GM21367 (cell line): ENCODE results near the gene UBE2E2.

Experiments used
- ATAC-seq: cut with Tn5 transposase; IDR thresholded peaks from one replicate; pipeline ENCODE4 v1.9.1; 2021; ENCODE audit not compliant: unreplicated experiment

UBE2E2 gene

GRCh38 chr3:23239211-23240068, 36.3 kb downstream of the UBE2E2 start:
- ATAC-seq, result no peak

- no peak for ATAC-seq
These were observed 37.2 kb downstream of the UBE2E2 start for GRCh38 chr3:23240171-23240785.

- ATAC-seq, result no peak
These were observed 38.1 kb downstream of the UBE2E2 start for GRCh38 chr3:23241256-23241655.

- no peak for ATAC-seq
These were observed 39.0 kb downstream of the UBE2E2 start for GRCh38 chr3:23242106-23242505.

GRCh38 chr3:23244324-23245041, 41.4 kb downstream of the UBE2E2 start:
- no peak for ATAC-seq

- ATAC-seq, result no peak
These were observed 43.5 kb downstream of the UBE2E2 start for GRCh38 chr3:23246651-23247050.

GRCh38 chr3:23248594-23249131, 45.5 kb downstream of the UBE2E2 start:
- no peak for ATAC-seq

- no peak for ATAC-seq
These were observed 46.8 kb downstream of the UBE2E2 start for GRCh38 chr3:23249961-23250360.

- ATAC-seq, result no peak
These were observed 49.0 kb downstream of the UBE2E2 start for GRCh38 chr3:23252122-23252521.

- ATAC-seq, result peak; percentile 87
These were observed 50.1 kb downstream of the UBE2E2 start for GRCh38 chr3:23253214-23253613.

GRCh38 chr3:23254282-23254681, 51.2 kb downstream of the UBE2E2 start:
- no peak for ATAC-seq

GRCh38 chr3:23254835-23255234, 51.7 kb downstream of the UBE2E2 start:
- no peak for ATAC-seq

GRCh38 chr3:23256741-23257435, 53.8 kb downstream of the UBE2E2 start:
- no peak for ATAC-seq

- ATAC-seq, result no peak
These were observed 55.0 kb downstream of the UBE2E2 start for GRCh38 chr3:23258110-23258509.

GRCh38 chr3:23259515-23259914, 56.4 kb downstream of the UBE2E2 start:
- no peak for ATAC-seq

GRCh38 chr3:23262766-23263165, 59.6 kb downstream of the UBE2E2 start:
- no peak for ATAC-seq

- ATAC-seq, result no peak
These were observed 60.7 kb downstream of the UBE2E2 start for GRCh38 chr3:23263796-23264195.

GRCh38 chr3:23264413-23264812, 61.3 kb downstream of the UBE2E2 start:
- ATAC-seq, result no peak

- no peak for ATAC-seq
These were observed 67.3 kb downstream of the UBE2E2 start for GRCh38 chr3:23270423-23270822.

GRCh38 chr3:23271876-23272741, 69.0 kb downstream of the UBE2E2 start:
- no peak for ATAC-seq
